ENCODE results near the gene RAD51B. TPM values are rescaled to one million over a fixed set of nuclear protein-coding genes. Genes with fewer than 3 reads are reported as not detected.

Gene RAD51B
- total and polyA plus RNA-seq, 2 donors (not counting 1 experiment from before 2014, with no cell fraction given) = 4.6 to 16.3 TPM

- Histone ChIP-seq H3K4me1 (ENCODE audit: control insufficient read depth, extremely low read depth, insufficient read depth, low read length) (no peaks in the 10 kb centered on the region), H3K9me3 (ENCODE audit: control insufficient read depth, insufficient read depth, low read depth, low read length) (no peaks in the 10 kb centered on the region), H3K27ac (ENCODE audit: insufficient read depth, low read length) (no peak overlapping the region), H3K27me3 (ENCODE audit: control insufficient read depth, insufficient read depth, low read length) (no peaks in the 10 kb centered on the region), H3K4me3 (replicated peaks in 1 of 4; ENCODE audit: control extremely low read depth in 1 of 4, insufficient read depth in 1 of 4, low read depth in 3 of 4, low read length in 4 of 4) (no peak overlapping the region), H3K79me2 (ENCODE audit: control insufficient read depth, insufficient read depth, low read length) (no peaks in the 10 kb centered on the region), H3K36me3 (ENCODE audit: control insufficient read depth, insufficient read depth, low read length) (no peaks in the 10 kb centered on the region), H4K20me1 (ENCODE audit: control insufficient read depth, extremely low read depth, insufficient read depth, low read length) (no peaks in the 10 kb centered on the region), H2AFZ (ENCODE audit: low read length) (no peak overlapping the region), H3K9ac (ENCODE audit: insufficient read depth, low read length) (no peak overlapping the region), H3K4me2 (ENCODE audit: extremely low read depth, insufficient read depth, low read length) (no peak overlapping the region)
- no peak for TF ChIP-seq EZH2 (IDR thresholded peaks at IDR 0.05; ENCODE audit: low read length, missing control alignments)
- TF ChIP-seq CTCF (conservative IDR thresholded peaks at IDR 0.05 in 1 of 2, IDR thresholded peaks at IDR 0.05 in 1 of 2; ENCODE audit: low read depth in 1 of 2, low read length in 2 of 2) = no peak
- no peak for DNase-seq (ENCODE audit: low read depth in 2 of 2)
Measured at GRCh38 chr14:68012871-68013270, 193.3 kb downstream of the RAD51B start.

GRCh38 chr14:68013326-68013725 is 193.7 kb downstream of the RAD51B start:
- Histone ChIP-seq H3K36me3 (ENCODE audit: control insufficient read depth, insufficient read depth, low read length) (no peaks in the 10 kb centered on the region), H3K4me1 (ENCODE audit: control insufficient read depth, extremely low read depth, insufficient read depth, low read length) (no peaks in the 10 kb centered on the region), H3K27ac (ENCODE audit: insufficient read depth, low read length) (no peak overlapping the region), H3K4me3 (replicated peaks in 1 of 4; ENCODE audit: control extremely low read depth in 1 of 4, insufficient read depth in 1 of 4, low read depth in 3 of 4, low read length in 4 of 4) (no peak overlapping the region), H3K27me3 (ENCODE audit: control insufficient read depth, insufficient read depth, low read length) (no peaks in the 10 kb centered on the region), H3K9me3 (ENCODE audit: control insufficient read depth, insufficient read depth, low read depth, low read length) (no peaks in the 10 kb centered on the region), H2AFZ (ENCODE audit: low read length) (no peak overlapping the region), H3K4me2 (ENCODE audit: extremely low read depth, insufficient read depth, low read length) (no peak overlapping the region), H3K79me2 (ENCODE audit: control insufficient read depth, insufficient read depth, low read length) (no peaks in the 10 kb centered on the region), H3K9ac (ENCODE audit: insufficient read depth, low read length) (no peak overlapping the region), H4K20me1 (ENCODE audit: control insufficient read depth, extremely low read depth, insufficient read depth, low read length) (no peaks in the 10 kb centered on the region)
- no peak for DNase-seq (ENCODE audit: low read depth in 2 of 2)
- TF ChIP-seq CTCF (conservative IDR thresholded peaks at IDR 0.05 in 1 of 2, IDR thresholded peaks at IDR 0.05 in 1 of 2; ENCODE audit: low read depth in 1 of 2, low read length in 2 of 2) = no peak
- no peak for TF ChIP-seq EZH2 (IDR thresholded peaks at IDR 0.05; ENCODE audit: low read length, missing control alignments)

- no peak overlapping the region for H3K4me3 ChIP-seq (replicated peaks in 1 of 4; ENCODE audit: control extremely low read depth in 1 of 4, insufficient read depth in 1 of 4, low read depth in 3 of 4, low read length in 4 of 4)
- H4K20me1 ChIP-seq (ENCODE audit: control insufficient read depth, extremely low read depth, insufficient read depth, low read length) = no peaks in the 10 kb centered on the region
- H3K79me2 ChIP-seq (ENCODE audit: control insufficient read depth, insufficient read depth, low read length) = no peaks in the 10 kb centered on the region
- H3K36me3 ChIP-seq (ENCODE audit: control insufficient read depth, insufficient read depth, low read length) = no peaks in the 10 kb centered on the region
- no peaks in the 10 kb centered on the region for H3K27me3 ChIP-seq (ENCODE audit: control insufficient read depth, insufficient read depth, low read length)
- no peak overlapping the region for H3K27ac ChIP-seq (ENCODE audit: insufficient read depth, low read length)
- TF ChIP-seq CTCF (conservative IDR thresholded peaks at IDR 0.05 in 1 of 2, IDR thresholded peaks at IDR 0.05 in 1 of 2; ENCODE audit: low read depth in 1 of 2, low read length in 2 of 2) (no peak), EZH2 (IDR thresholded peaks at IDR 0.05; ENCODE audit: low read length, missing control alignments) (no peak)
- no peak overlapping the region for H3K4me2 ChIP-seq (ENCODE audit: extremely low read depth, insufficient read depth, low read length)
- no peak overlapping the region for H2AFZ ChIP-seq (ENCODE audit: low read length)
- H3K9me3 ChIP-seq (ENCODE audit: control insufficient read depth, insufficient read depth, low read depth, low read length) = no peaks in the 10 kb centered on the region
- no peaks in the 10 kb centered on the region for H3K4me1 ChIP-seq (ENCODE audit: control insufficient read depth, extremely low read depth, insufficient read depth, low read length)
- H3K9ac ChIP-seq (ENCODE audit: insufficient read depth, low read length) = no peak overlapping the region
- no peak for DNase-seq (ENCODE audit: low read depth in 2 of 2)
Measured at GRCh38 chr14:68014771-68015170, 195.2 kb downstream of the RAD51B start.
